ENCODE results near the gene MS4A13.
"Not testable (repeated sequence)": the region's sequence is repeated elsewhere in the genome, so short reads cannot be mapped to it uniquely, and the experiment has no call there.

Gene MS4A13

GRCh38 chr11:60515144-60515855 is at the start of gene MS4A13:
MS4A13 (plus strand) TSS chr11:60515392; CDS start chr11:60518084, 2,692 bp downstream.
- DNase-seq = no peak

GRCh38 chr11:60468829-60469228 is 46.4 kb upstream of the MS4A13 start:
- no peak for DNase-seq

GRCh38 chr11:60469723-60470122 is 45.5 kb upstream of the MS4A13 start:
- DNase-seq = no peak

- DNase-seq = no peak
Measured at GRCh38 chr11:60477035-60477445, 38.2 kb upstream of the MS4A13 start.

- no peak for DNase-seq
Measured at GRCh38 chr11:60482361-60482760, 32.8 kb upstream of the MS4A13 start.

GRCh38 chr11:60485987-60486386 is 29.2 kb upstream of the MS4A13 start:
- no peak for DNase-seq

GRCh38 chr11:60492488-60493009 is 22.6 kb upstream of the MS4A13 start, which contains the start of gene MS4A12:
MS4A12 (plus strand) TSS chr11:60492778; CDS start chr11:60497319, 4,541 bp downstream.
- no peak for DNase-seq

GRCh38 chr11:60493454-60493853 is 21.7 kb upstream of the MS4A13 start:
- DNase-seq = no peak

- DNase-seq = no peak
Measured at GRCh38 chr11:60498399-60498798, 16.8 kb upstream of the MS4A13 start.

- DNase-seq = no peak
Measured at GRCh38 chr11:60498853-60499252, 16.3 kb upstream of the MS4A13 start.

GRCh38 chr11:60500276-60500910 is 14.8 kb upstream of the MS4A13 start:
- DNase-seq = no peak

GRCh38 chr11:60502221-60502775 is 12.9 kb upstream of the MS4A13 start:
- no peak for DNase-seq

- no peak for DNase-seq
Measured at GRCh38 chr11:60504219-60504905, 10.8 kb upstream of the MS4A13 start.

- not testable (repeated sequence) for DNase-seq
Measured at GRCh38 chr11:60509609-60510008, 5.6 kb upstream of the MS4A13 start.

- not testable (repeated sequence) for DNase-seq
Measured at GRCh38 chr11:60510209-60510608, 5.0 kb upstream of the MS4A13 start.

GRCh38 chr11:60511393-60511792 is 3.8 kb upstream of the MS4A13 start:
- DNase-seq = no peak

GRCh38 chr11:60512651-60513225 is 2.5 kb upstream of the MS4A13 start:
- no peak for DNase-seq

GRCh38 chr11:60513496-60514460 is 1.4 kb upstream of the MS4A13 start:
- DNase-seq = no peak

- no peak for DNase-seq
Measured at GRCh38 chr11:60528465-60528864, 13.3 kb downstream of the MS4A13 start.

GRCh38 chr11:60528934-60529333 is 13.7 kb downstream of the MS4A13 start:
- DNase-seq = no peak

- no peak for DNase-seq
Measured at GRCh38 chr11:60530454-60531100, 15.4 kb downstream of the MS4A13 start.
